ENCODE measurements around the gene OPCML. TPM values are rescaled to one million over a fixed set of nuclear protein-coding genes. Genes with fewer than 3 reads are reported as not detected.

The OPCML gene
- total and polyA plus RNA-seq, 7 donors = 0.01 to 0.80 (median 0.07) TPM; not detected in 4

- Histone ChIP-seq H3K36me3 (ENCODE audit: insufficient read depth in 1 of 2, low read depth in 1 of 2) (no peaks in the 10 kb centered on the region), H3K4me1 (no peaks in the 10 kb centered on the region), H3K27me3 (ENCODE audit: insufficient read depth in 3 of 3, low read length in 2 of 3) (no peaks in the 10 kb centered on the region), H3K4me3 (no peak overlapping the region), H3K9me3 (no peaks in the 10 kb centered on the region), H3K27ac (no peak overlapping the region)
- intact Hi-C loops (cut with DNase I) = no loop called here
- WGBS, 3 donors = 64 to 69% (median 68%) methylated on average over 7 of the region's 7 CpGs
- ATAC-seq = no peak
- TF ChIP-seq CTCF (IDR thresholded peaks at IDR 0.05) = no peak
- no peak for DNase-seq
Measured at GRCh38 chr11:133337951-133338418, 194.3 kb downstream of the OPCML start.

- H3K36me3 ChIP-seq (ENCODE audit: insufficient read depth in 1 of 2, low read depth in 1 of 2) = no peaks in the 10 kb centered on the region
Measured at GRCh38 chr11:133337193-133337592, 195.1 kb downstream of the OPCML start.

GRCh38 chr11:133331031-133331430 is 201.3 kb downstream of the OPCML start:
- WGBS, 3 donors = 68 to 75% (median 74%) methylated on average over 3 of the region's 3 CpGs
- Histone ChIP-seq H3K27ac (no peak overlapping the region), H3K4me3 (no peak overlapping the region), H3K36me3 (ENCODE audit: insufficient read depth in 1 of 2, low read depth in 1 of 2) (no peaks in the 10 kb centered on the region), H3K9me3 (peaks cover 2% of the 10 kb centered on the region), H3K27me3 (ENCODE audit: insufficient read depth in 3 of 3, low read length in 2 of 3) (no peaks in the 10 kb centered on the region), H3K4me1 (no peaks in the 10 kb centered on the region)
- no peak for ATAC-seq
- intact Hi-C loops (cut with DNase I) = no loop called here
- no peak for TF ChIP-seq CTCF (IDR thresholded peaks at IDR 0.05)
- DNase-seq = no peak

More at GRCh38 chr11:133337193-133337592, 195.1 kb downstream of the OPCML start:
- no peak for TF ChIP-seq CTCF (IDR thresholded peaks at IDR 0.05)
- no peak for DNase-seq
- WGBS, 3 donors = 93 to 97% (median 94%) methylated on average over 4 of the region's 4 CpGs
- Histone ChIP-seq H3K9me3 (no peaks in the 10 kb centered on the region), H3K27me3 (ENCODE audit: insufficient read depth in 3 of 3, low read length in 2 of 3) (no peaks in the 10 kb centered on the region), H3K27ac (no peak overlapping the region), H3K4me1 (no peaks in the 10 kb centered on the region), H3K4me3 (no peak overlapping the region)
- no peak for ATAC-seq
- intact Hi-C loops (cut with DNase I) = no loop called here

- H3K4me3 ChIP-seq = no peak overlapping the region
- no peak for TF ChIP-seq CTCF (IDR thresholded peaks at IDR 0.05)
- ATAC-seq (no peak), DNase-seq (no peak)
- no peaks in the 10 kb centered on the region for H3K27me3 ChIP-seq (ENCODE audit: insufficient read depth in 3 of 3, low read length in 2 of 3)
- WGBS, 3 donors = 88 to 91% (median 89%) methylated on average over 7 of the region's 7 CpGs
- no peaks in the 10 kb centered on the region for H3K4me1 ChIP-seq
- H3K9me3 ChIP-seq = peaks cover 2% of the 10 kb centered on the region
- intact Hi-C loops (cut with DNase I) = no loop called here
- no peak overlapping the region for H3K27ac ChIP-seq
- H3K36me3 ChIP-seq (ENCODE audit: insufficient read depth in 1 of 2, low read depth in 1 of 2) = no peaks in the 10 kb centered on the region
Measured at GRCh38 chr11:133326849-133327248, 205.5 kb downstream of the OPCML start.

GRCh38 chr11:133326332-133326731 is 206.0 kb downstream of the OPCML start:
- no peaks in the 10 kb centered on the region for H3K36me3 ChIP-seq (ENCODE audit: insufficient read depth in 1 of 2, low read depth in 1 of 2)
- no peaks in the 10 kb centered on the region for H3K4me1 ChIP-seq
- 86 to 96% (median 90%) methylated on average over 2 of the region's 2 CpGs for WGBS, 3 donors

More at GRCh38 chr11:133326332-133326731, 206.0 kb downstream of the OPCML start:
- no peak for DNase-seq
- no peak overlapping the region for H3K4me3 ChIP-seq
- intact Hi-C loops (cut with DNase I) = no loop called here
- no peak for TF ChIP-seq CTCF (IDR thresholded peaks at IDR 0.05)
- H3K9me3 ChIP-seq = no peaks in the 10 kb centered on the region
- no peak for ATAC-seq
- H3K27me3 ChIP-seq (ENCODE audit: insufficient read depth in 3 of 3, low read length in 2 of 3) = no peaks in the 10 kb centered on the region
- H3K27ac ChIP-seq = no peak overlapping the region

Measured in psoas muscle (tissue), 8 donors.